Astrocyte (in vitro differentiated cells and primary cell): Measurements from ENCODE around the gene PEX10.

Experiments
- EZH2 ChIP-seq: IDR thresholded peaks from 2 replicates; pipeline ENCODE4 v1.6.1; 2012; ENCODE audit warnings: mild to moderate bottlenecking, low read length, inconsistent platforms; ENCODE audit not compliant: insufficient read depth
- TF ChIP-seq, protein P1 (sequence below): IDR thresholded peaks from 2 replicates; pipeline ENCODE4 v1.5.1; 2011; ENCODE audit warnings: low read depth, mild to moderate bottlenecking, inconsistent platforms, low read length, moderate library complexity; ENCODE audit not compliant: insufficient read depth

DNA sequence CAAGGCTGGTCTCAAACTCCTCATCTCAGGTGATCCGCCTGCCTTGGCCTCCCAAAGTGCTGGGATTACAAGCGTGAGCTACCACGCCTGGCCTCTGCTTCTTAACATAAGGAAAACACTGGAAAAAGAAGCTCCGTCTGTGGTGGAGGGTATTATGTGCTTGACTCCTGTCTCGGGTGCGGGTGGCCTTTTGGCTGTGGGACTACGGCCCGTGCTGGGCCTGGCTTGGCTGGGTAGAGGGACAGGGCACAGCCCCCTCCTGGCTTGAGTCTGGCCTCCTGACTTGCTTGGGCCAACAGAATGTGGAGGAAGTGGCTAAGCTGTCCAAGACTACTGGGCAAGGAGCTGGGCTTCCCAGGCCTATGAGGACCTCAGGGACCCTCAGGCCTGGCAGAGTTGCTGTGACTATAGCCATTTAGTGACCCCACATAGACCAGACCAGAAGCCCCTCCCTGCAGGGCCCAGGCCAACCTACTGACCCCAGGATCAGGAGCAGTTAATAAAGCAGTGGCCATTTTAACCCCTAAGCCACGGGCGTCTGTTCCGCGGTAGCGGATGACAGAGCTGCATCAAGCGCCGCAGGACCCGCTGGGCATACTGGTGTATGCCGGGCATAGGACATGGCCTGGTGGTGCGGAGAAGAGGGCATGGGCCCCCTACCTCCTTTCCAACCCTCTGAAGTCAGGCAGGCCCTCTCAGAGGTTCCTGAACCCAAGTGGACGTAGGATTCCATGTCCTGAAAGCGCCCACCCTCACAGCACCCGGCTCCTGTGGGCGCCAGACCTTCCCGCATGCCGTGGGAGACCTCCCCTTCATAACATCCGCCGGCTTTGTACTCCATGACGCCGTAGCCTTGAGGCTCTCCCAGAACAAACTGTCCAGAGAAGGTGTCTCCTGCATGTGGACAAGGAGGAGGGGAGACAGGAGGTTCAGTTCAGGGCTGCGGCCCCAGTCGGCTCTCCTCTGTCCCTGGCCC lies 25.4 kb downstream of the PEX10 start:
- no peak for TF ChIP-seq EZH2
- TF ChIP-seq, protein P1, sequence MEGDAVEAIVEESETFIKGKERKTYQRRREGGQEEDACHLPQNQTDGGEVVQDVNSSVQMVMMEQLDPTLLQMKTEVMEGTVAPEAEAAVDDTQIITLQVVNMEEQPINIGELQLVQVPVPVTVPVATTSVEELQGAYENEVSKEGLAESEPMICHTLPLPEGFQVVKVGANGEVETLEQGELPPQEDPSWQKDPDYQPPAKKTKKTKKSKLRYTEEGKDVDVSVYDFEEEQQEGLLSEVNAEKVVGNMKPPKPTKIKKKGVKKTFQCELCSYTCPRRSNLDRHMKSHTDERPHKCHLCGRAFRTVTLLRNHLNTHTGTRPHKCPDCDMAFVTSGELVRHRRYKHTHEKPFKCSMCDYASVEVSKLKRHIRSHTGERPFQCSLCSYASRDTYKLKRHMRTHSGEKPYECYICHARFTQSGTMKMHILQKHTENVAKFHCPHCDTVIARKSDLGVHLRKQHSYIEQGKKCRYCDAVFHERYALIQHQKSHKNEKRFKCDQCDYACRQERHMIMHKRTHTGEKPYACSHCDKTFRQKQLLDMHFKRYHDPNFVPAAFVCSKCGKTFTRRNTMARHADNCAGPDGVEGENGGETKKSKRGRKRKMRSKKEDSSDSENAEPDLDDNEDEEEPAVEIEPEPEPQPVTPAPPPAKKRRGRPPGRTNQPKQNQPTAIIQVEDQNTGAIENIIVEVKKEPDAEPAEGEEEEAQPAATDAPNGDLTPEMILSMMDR: no peak
